Large intestine (tissue), 3 donors: ENCODE data around the gene PLCL1. TPM values are rescaled to one million over a fixed set of nuclear protein-coding genes. Genes with fewer than 3 reads are reported as not detected.

Experiments
- DNase-seq, 2 donors: peaks; one replicate each; pipeline versions ENCODE4 v3.0.0 to v3.0.0-alpha.2; 2013
- H3K27ac ChIP-seq: one replicate; pipeline ENCODE4 v1.5.1; 2013; ENCODE audit warnings: low read length
- H3K27me3 ChIP-seq: 2 replicates; pipeline ENCODE4 v1.6.1; 2013; ENCODE audit warnings: low read length; ENCODE audit not compliant: control insufficient read depth, insufficient read depth
- H3K36me3 ChIP-seq: 2 replicates; pipeline ENCODE4 v1.6.1; 2013; ENCODE audit warnings: low read length; ENCODE audit not compliant: control insufficient read depth, insufficient read depth
- H3K4me1 ChIP-seq: one replicate; pipeline ENCODE4 v1.6.1; 2013; ENCODE audit warnings: low read length; ENCODE audit not compliant: control insufficient read depth, insufficient read depth
- H3K4me3 ChIP-seq: one replicate; pipeline ENCODE4 v1.5.1; 2013; ENCODE audit warnings: low read length
- H3K9me3 ChIP-seq: one replicate; pipeline ENCODE4 v1.6.1; 2013; ENCODE audit warnings: mild to moderate bottlenecking, low read depth, low read length, moderate library complexity; ENCODE audit not compliant: control insufficient read depth
- WGBS: methylation state at CpG from one replicate; pipeline ENCODE4 v1.1.5; 2013; ENCODE audit warnings: low lambda C conversion rate; ENCODE audit not compliant: insufficient coverage; 5-methylcytosine and 5-hydroxymethylcytosine counted together
- polyA plus RNA-seq: library from polyadenylated mRNA; unstranded; fragments of 120-200 nt; gene quantifications from one replicate; pipeline ENCODE4 v1.2.1, GENCODE V29; 2013

PLCL1 gene
- polyA plus RNA-seq, 1 donor = 3.3 TPM

DNA sequence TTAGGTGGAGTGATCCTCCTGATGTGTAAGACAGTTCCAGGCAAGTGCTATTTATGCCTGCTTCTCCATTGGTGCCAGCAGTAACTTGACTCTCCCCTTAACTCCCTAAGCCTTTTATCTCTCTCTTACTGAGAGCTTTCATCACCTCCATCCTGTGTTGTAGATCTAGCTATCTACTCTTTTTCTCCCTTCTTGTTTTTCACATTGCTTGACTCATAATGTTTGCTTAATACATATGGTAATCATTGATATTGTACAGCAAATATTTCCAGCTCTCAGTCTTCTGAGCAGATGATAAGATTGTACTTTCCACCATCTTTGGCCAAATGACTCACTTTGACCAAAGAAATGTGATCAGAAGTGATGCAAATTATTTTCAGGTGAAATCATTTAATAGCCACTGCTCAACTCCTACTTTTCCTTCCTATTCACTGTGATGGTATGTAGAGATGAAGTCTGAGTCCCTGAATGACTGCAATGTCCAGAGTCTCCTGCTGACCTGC, 165.0 kb downstream of the PLCL1 start:
- no peaks in the 10 kb centered on the region for H3K36me3 ChIP-seq
- peaks cover 4% of the 10 kb centered on the region for H3K9me3 ChIP-seq
- H3K4me1 ChIP-seq = no peaks in the 10 kb centered on the region
- H3K27me3 ChIP-seq = no peaks in the 10 kb centered on the region
- no peak overlapping the region for H3K4me3 ChIP-seq
- H3K27ac ChIP-seq = no peak overlapping the region
- DNase-seq = no peak

DNA sequence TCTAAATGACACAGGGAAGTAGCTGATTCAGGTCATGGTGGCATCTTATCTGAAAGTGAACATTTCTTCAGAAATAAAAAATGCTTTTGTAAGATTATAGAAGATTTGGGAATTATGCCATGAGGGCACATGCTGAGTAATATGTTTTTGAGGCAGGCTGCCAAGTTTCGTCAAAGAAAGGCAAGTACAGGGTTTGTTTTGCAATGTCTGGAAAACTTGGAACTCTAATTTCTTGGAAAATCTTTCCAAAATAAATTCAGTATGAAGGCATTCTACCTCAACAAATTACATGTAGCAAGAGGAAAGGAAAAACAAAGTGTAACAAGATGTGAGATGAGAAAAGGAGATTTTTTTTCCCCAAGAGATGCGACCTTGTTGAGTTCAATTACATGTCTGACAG, 167.7 kb downstream of the PLCL1 start:
- WGBS = 64% methylated on average over 2 of the region's 2 CpGs
- H3K9me3 ChIP-seq = no peaks in the 10 kb centered on the region
- no peak for DNase-seq
- no peak overlapping the region for H3K4me3 ChIP-seq
- H3K36me3 ChIP-seq = no peaks in the 10 kb centered on the region
- no peak overlapping the region for H3K27ac ChIP-seq
- no peaks in the 10 kb centered on the region for H3K4me1 ChIP-seq
- H3K27me3 ChIP-seq = no peaks in the 10 kb centered on the region

DNA sequence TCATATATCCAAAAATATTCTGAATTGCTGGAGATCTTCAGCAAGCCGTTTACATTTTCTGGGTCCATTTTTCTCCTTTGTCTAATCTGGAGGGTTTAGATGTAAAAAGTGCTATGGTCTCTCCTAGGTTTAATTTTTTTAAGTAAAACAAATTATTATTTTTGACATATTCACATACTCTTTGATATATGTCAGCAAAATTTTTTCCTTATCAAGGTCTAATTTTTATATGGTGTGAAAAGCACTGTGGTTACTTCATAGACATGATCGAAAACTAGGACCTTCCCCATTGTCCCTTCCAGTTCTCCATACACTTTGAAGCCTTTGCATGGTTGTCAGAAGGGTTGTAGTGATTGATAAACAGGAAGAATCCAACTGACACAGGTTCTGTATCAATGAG, 168.2 kb downstream of the PLCL1 start:
- H3K4me3 ChIP-seq = no peak overlapping the region
- H3K36me3 ChIP-seq = no peaks in the 10 kb centered on the region
- no peaks in the 10 kb centered on the region for H3K27me3 ChIP-seq
- H3K4me1 ChIP-seq = no peaks in the 10 kb centered on the region
- no peak overlapping the region for H3K27ac ChIP-seq
- no peaks in the 10 kb centered on the region for H3K9me3 ChIP-seq
- WGBS = no CpG with 5 or more reads among the region's 2 CpGs
- DNase-seq = no peak

DNA sequence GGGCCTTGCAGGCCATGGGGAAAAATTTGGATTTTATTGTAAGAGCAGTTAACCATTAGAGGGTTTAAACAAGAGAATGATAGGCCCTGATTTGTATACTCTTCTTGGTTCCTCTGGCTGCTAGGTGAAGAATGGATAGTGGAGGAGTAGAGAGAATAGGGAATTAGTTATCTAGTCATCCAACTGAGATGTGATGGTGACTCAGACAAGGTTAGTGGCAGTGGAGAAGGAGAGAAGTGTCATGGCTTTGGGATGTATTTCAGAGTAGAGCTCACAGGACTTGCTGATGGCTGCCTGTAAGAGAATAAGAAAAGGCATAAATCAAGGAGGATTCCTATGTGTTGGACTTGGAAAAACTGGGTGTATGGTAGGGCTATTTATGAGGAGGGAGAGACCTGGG, 169.4 kb downstream of the PLCL1 start:
- Histone ChIP-seq H3K36me3 (no peaks in the 10 kb centered on the region), H3K4me1 (no peaks in the 10 kb centered on the region), H3K27me3 (no peaks in the 10 kb centered on the region), H3K9me3 (no peaks in the 10 kb centered on the region), H3K4me3 (no peak overlapping the region), H3K27ac (no peak overlapping the region)
- DNase-seq = no peak

DNA sequence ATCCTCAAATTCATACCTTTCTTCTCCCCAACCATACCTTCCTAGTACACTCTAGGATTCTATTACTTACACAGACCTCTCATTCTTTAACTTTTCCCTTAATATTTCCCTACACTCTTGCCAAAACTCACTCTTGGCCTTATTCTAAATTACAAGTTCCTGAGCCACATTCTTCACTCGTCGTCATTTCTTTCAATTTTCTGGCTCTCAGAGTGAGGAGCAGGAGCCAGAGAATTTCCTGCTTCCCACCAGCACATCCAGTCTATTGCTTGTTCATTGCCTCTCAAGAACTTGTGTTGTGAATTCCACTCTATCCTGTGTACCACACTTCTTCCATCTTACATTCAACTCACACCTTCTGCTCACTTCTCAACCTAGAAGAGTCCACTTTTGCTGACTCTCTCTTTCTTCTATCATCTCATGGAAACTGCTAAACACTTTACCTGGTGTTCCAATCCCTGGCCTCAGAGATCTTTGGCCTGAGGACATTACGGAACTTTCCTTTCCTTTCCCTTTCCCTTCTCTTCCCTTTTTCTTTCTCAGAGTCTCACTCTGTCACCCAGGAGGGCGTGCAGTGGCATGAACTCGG, 171.6 kb downstream of the PLCL1 start:
- Histone ChIP-seq H3K9me3 (no peaks in the 10 kb centered on the region), H3K4me3 (no peak overlapping the region), H3K27me3 (no peaks in the 10 kb centered on the region), H3K4me1 (no peaks in the 10 kb centered on the region), H3K36me3 (no peaks in the 10 kb centered on the region), H3K27ac (no peak overlapping the region)
- DNase-seq = no peak
- 78% methylated on average over 1 of the region's 5 CpGs for WGBS

DNA sequence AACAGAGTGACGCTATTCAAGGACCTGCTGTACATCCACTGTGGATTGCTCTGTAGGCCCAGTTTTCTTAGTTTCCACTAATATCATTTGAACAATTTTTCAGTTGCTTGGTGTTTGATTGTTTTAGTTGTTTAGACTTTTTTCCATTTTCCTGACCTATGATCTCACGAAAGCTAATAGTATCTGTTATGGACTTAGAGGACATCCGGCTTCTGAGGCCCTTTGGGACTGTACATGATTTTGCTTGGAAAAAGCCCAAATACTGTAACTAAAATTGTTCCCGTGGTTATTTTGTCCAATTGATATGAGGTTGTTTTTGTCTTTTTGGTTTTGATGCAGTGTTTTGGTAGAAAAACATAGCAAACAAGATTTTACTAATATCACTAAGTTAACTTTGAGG, 174.6 kb downstream of the PLCL1 start:
- H3K27ac ChIP-seq = no peak overlapping the region
- no peaks in the 10 kb centered on the region for H3K27me3 ChIP-seq
- WGBS = 80% methylated on average over 2 of the region's 4 CpGs
- H3K36me3 ChIP-seq = no peaks in the 10 kb centered on the region
- no peaks in the 10 kb centered on the region for H3K4me1 ChIP-seq
- no peak for DNase-seq
- H3K9me3 ChIP-seq = no peaks in the 10 kb centered on the region
- no peak overlapping the region for H3K4me3 ChIP-seq

DNA sequence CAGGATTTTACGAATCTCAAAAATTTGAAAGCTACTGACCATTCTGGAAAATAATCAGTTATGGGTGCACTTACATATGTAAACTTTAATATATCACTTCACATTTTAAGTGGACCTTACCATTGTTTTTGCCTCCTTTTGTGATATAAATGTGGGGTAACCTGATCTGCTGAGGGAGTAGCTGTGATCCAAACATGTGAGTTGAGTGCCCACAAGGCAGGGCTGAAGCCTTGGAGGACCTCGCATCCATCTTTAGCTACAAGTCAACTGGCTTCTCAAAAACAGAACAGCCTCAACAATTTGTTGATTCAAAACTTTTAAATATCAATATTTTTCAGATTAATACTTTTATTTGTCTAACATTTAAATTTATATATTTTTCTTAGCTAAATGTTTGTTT, 178.2 kb downstream of the PLCL1 start:
- H3K4me1 ChIP-seq = no peaks in the 10 kb centered on the region
- H3K9me3 ChIP-seq = no peaks in the 10 kb centered on the region
- H3K36me3 ChIP-seq = no peaks in the 10 kb centered on the region
- H3K27ac ChIP-seq = no peak overlapping the region
- H3K27me3 ChIP-seq = no peaks in the 10 kb centered on the region
- no peak for DNase-seq
- no peak overlapping the region for H3K4me3 ChIP-seq
- no CpG with 5 or more reads among the region's 2 CpGs for WGBS

DNA sequence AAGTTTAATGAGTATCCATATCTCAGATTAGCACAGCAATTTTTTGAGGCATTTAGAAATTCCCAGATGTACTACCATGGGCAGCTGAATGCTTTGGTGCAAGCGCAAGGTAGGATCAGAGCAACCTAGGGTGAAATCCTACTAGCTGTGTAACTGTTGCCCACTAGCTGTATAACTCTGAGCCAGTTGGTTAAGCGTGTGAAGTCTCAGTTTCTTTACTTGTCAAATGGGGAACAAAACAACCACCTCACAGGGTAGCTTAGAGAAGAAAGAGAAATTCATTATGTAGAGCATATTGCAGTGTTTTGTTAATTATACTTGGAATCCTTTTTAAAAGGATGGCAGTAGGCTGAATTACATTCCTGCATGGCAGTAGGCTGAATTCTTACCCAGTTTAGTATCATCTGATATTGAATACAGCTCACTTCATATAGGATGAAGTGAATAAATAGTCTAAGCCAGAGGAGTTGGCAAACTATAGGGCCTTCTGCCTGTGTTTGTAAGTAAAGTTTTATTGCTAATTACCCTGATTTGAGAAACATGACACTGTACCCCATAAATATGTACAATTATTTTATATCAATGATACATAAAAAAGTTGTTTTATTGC, 180.7 kb downstream of the PLCL1 start:
- no CpG with 5 or more reads among the region's 2 CpGs for WGBS
- no peaks in the 10 kb centered on the region for H3K4me1 ChIP-seq
- no peaks in the 10 kb centered on the region for H3K9me3 ChIP-seq
- H3K36me3 ChIP-seq = no peaks in the 10 kb centered on the region
- DNase-seq = no peak
- no peak overlapping the region for H3K4me3 ChIP-seq
- no peaks in the 10 kb centered on the region for H3K27me3 ChIP-seq
- H3K27ac ChIP-seq = no peak overlapping the region

DNA sequence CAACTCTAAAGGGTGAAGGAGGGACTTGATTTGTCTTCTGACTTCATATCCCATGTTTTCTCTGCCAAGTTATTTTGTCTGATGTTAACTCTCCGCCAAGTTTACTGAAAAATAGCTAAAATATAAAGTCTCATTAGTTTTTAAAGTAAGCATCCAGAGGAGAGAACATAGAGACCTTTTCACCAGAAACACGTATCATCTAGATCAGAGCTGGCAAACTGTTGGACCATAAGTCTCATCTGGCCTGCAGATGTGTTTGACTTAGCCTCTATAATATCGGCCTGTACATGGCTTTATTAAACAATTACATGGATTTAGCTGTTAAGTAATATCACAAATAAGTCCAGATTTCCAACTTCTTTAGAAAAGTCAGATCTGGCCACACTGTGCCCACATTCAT, 182.6 kb downstream of the PLCL1 start:
- H3K9me3 ChIP-seq = no peaks in the 10 kb centered on the region
- no peak overlapping the region for H3K4me3 ChIP-seq
- WGBS = 60% methylated on average over 1 of the region's 3 CpGs
- H3K27ac ChIP-seq = no peak overlapping the region
- no peak for DNase-seq
- no peaks in the 10 kb centered on the region for H3K4me1 ChIP-seq
- H3K27me3 ChIP-seq = no peaks in the 10 kb centered on the region
- H3K36me3 ChIP-seq = no peaks in the 10 kb centered on the region

DNA sequence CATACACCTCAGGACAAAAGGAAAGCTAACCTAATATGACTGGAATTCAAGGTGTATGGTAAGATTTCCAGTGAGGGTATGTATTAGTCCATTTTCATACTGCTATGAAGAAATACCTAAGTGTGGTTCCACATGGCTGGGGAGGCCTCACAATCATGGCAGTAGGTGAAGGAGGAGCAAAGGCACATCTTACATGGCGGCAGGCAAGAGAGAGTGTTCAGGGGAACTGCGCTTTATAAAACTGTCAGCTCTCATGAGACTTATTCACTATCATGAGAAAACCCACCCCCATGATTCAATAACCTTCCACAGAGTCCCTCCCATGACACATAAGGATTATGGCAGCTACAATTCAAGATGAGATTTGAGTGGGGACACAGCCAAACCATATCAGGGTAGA, 186.0 kb downstream of the PLCL1 start:
- H3K27ac ChIP-seq = no peak overlapping the region
- peaks cover 4% of the 10 kb centered on the region for H3K27me3 ChIP-seq
- no peaks in the 10 kb centered on the region for H3K36me3 ChIP-seq
- no CpG with 5 or more reads among the region's 2 CpGs for WGBS
- no peaks in the 10 kb centered on the region for H3K4me1 ChIP-seq
- H3K9me3 ChIP-seq = no peaks in the 10 kb centered on the region
- no peak for DNase-seq
- no peak overlapping the region for H3K4me3 ChIP-seq

DNA sequence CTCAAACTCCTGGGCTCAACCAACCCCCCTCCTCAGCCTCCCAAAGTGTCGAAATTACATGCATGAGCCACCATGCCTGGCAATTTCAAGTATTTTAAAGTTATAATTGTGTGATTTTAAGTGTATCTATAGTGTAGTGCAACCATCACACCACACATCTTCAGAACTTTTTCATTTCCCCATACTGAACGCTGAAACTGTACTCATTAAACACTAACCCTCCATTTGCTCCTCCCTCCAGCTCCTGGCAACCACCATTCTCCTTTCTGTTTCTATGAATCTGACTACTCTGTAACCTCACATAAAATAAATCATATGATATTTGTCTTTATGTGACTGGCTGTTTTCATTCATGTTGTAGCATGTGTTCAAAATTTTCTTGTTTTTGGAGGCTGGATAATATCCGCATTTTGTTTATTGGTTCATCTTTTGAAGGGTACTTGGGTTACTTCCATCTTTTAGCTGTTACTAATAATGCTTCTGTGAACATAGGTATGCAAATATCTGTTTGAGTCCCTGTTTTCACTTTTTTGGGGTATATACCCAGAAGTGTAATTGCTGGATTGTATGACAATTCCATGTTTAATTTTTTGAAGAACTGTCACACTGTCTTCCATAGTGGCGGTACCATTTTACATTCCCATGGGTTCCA, 188.2 kb downstream of the PLCL1 start:
- Histone ChIP-seq H3K27ac (no peak overlapping the region), H3K9me3 (no peaks in the 10 kb centered on the region), H3K4me3 (no peak overlapping the region), H3K4me1 (no peaks in the 10 kb centered on the region), H3K36me3 (no peaks in the 10 kb centered on the region), H3K27me3 (peaks cover 4% of the 10 kb centered on the region)
- DNase-seq = no peak
- 79% methylated on average over 2 of the region's 4 CpGs for WGBS
